Measurements from ENCODE around the gene KCNK6. TPM values are rescaled to one million over a fixed set of nuclear protein-coding genes. Genes with fewer than 3 reads are reported as not detected.

KCNK6 gene
- total and polyA plus RNA-seq, 3 donors from 2014 or later, result 2.3 to 3.5 (median 3.4) TPM

GRCh38 chr19:38285567-38285966 lies 34.1 kb upstream of the KCNK6 start:
- H3K36me3 ChIP-seq (ENCODE audit: low read depth, missing control alignments), result no peaks in the 10 kb centered on the region
- no peaks in the 10 kb centered on the region for H3K27me3 ChIP-seq
- H3K4me1 ChIP-seq, result no peaks in the 10 kb centered on the region
- WGBS, 2 donors, result 93 to 94% methylated on average over 5 of the region's 5 CpGs
- no peaks in the 10 kb centered on the region for H3K9me3 ChIP-seq
- no peak overlapping the region for H3K27ac ChIP-seq
- TF ChIP-seq CTCF (IDR thresholded peaks at IDR 0.05) (no peak), POLR2A (IDR thresholded peaks at IDR 0.05) (no peak)
- no peak for DNase-seq
- intact Hi-C loops (cut with DNase I; ENCODE audit: low total_unique reads), result no loop called here
- no peak overlapping the region for H3K4me3 ChIP-seq

DNA sequence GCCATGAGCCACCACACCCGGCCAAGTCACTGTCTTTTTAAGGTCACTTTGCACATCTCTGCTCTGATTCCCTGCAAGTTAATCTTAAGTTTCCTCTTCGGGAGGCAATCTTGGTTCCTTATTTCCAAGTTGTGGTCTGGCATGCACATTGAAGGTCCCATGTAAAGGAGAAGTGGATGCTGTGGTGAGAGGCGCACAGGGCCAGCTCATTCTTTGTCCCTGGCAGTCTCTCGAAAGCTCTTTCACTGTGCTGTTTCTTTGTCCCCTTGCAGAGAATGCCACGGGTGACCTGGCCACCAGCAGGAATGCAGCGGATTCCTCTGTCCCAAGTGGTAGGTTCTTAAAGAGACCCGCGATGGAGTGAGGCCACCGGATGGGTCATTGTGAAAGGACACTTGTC lies 32.0 kb upstream of the KCNK6 start:
- Histone ChIP-seq H3K4me3 (no peak overlapping the region), H3K27me3 (no peaks in the 10 kb centered on the region), H3K9me3 (no peaks in the 10 kb centered on the region), H3K4me1 (no peaks in the 10 kb centered on the region), H3K36me3 (ENCODE audit: low read depth, missing control alignments) (no peaks in the 10 kb centered on the region), H3K27ac (no peak overlapping the region)
- no peak for DNase-seq
- WGBS, 2 donors, result 89% methylated on average over 9 of the region's 9 CpGs
- intact Hi-C loops (cut with DNase I; ENCODE audit: low total_unique reads), result no loop called here
- TF ChIP-seq CTCF (IDR thresholded peaks at IDR 0.05) (no peak), POLR2A (IDR thresholded peaks at IDR 0.05) (no peak)

DNA sequence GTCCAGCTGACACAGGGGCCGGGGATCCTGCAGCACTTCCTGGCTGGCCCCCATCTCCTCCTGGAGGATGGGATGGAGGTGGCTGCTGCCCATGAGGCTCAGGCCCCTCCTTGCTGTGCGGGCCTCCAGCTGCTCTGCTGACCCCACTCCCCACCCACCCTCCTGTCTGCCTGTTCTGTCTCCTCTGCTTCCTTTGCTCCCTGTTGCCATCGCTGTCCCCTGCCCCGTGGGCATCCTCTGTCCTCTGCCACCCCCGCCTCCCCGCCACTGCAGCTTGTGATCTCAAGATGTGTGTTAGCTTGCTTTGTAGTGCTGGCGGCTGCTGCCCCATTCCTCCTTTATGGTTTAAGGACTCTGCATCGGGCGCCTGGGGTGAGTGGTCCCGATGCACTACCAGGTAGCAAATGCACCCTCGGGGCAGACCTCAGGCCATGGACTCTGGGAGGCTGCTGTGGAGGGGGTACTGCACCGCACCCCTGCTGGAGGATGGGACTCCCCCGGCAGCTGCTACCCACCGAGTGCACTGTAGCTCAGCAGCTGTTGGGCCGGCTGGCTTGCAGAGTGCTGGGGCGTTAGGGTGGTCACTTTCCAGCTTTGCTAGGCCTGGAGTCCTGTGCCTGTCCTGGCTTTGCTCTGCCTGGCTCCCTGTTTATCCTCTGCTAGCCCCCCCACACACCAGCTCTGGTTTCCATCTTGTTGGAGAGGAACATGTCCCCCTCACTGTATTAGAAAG lies 31.4 kb upstream of the KCNK6 start:
- no peaks in the 10 kb centered on the region for H3K27me3 ChIP-seq
- 85 to 91% methylated on average over 16 of the region's 16 CpGs for WGBS, 2 donors

DNA sequence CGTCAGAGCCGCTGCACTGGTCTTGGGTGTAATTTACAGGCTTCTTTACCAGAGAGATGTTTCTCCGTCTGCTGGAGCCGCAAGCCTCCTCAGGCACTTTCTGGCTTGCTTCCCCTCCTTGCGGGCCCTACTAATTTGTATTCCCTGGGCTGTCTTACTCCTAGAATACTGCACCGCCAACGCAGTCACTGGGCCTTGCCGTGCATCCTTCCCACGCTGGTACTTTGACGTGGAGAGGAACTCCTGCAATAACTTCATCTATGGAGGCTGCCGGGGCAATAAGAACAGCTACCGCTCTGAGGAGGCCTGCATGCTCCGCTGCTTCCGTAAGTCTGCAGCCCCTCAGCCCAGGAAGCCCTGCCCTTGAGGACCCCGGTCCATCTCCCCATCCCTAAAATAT lies 29.7 kb upstream of the KCNK6 start:
- Histone ChIP-seq H3K27ac (no peak overlapping the region), H3K36me3 (ENCODE audit: low read depth, missing control alignments) (no peaks in the 10 kb centered on the region), H3K4me3 (no peak overlapping the region), H3K9me3 (no peaks in the 10 kb centered on the region), H3K4me1 (no peaks in the 10 kb centered on the region), H3K27me3 (no peaks in the 10 kb centered on the region)
- DNase-seq, result no peak
- 93 to 95% methylated on average over 15 of the region's 15 CpGs for WGBS, 2 donors
- intact Hi-C loops (cut with DNase I; ENCODE audit: low total_unique reads), result no loop called here
- TF ChIP-seq POLR2A (IDR thresholded peaks at IDR 0.05), result no peak
- TF ChIP-seq CTCF (IDR thresholded peaks at IDR 0.05), result no peak

More for the DNA sequence above, 31.4 kb upstream of the KCNK6 start:
- no peaks in the 10 kb centered on the region for H3K9me3 ChIP-seq
- no peaks in the 10 kb centered on the region for H3K36me3 ChIP-seq (ENCODE audit: low read depth, missing control alignments)
- TF ChIP-seq POLR2A (IDR thresholded peaks at IDR 0.05) (no peak), CTCF (IDR thresholded peaks at IDR 0.05) (no peak)
- H3K4me1 ChIP-seq, result no peaks in the 10 kb centered on the region
- no peak overlapping the region for H3K4me3 ChIP-seq
- DNase-seq, result no peak
- intact Hi-C loops (cut with DNase I; ENCODE audit: low total_unique reads), result no loop called here
- no peak overlapping the region for H3K27ac ChIP-seq

DNA sequence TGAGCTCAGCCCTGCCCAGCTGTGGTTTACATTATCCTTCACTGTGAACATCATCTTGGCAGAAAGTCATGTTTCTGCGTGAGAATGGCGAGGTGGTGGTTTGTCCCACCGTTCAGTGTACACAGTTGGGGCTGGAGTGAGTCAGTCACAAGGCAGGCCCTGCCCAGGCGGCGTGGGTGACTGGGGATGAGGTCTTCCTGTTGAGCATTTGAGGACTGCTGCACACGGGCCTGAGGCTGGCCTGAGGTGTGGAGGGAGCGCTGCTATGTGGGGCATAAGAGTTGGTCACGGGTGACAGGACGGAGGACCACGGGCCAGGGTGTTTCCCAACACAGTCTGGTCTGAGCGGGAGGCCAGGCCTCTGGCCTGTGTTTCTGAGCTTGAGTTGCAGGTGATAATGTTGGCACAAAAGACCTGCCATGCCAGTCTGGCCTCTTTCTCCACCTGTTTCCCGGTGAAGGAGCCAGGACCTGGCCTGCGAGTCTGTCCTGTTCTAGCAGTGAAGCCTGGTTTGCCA lies 29.0 kb upstream of the KCNK6 start:
- DNase-seq, result no peak
- Histone ChIP-seq H3K36me3 (ENCODE audit: low read depth, missing control alignments) (no peaks in the 10 kb centered on the region), H3K9me3 (no peaks in the 10 kb centered on the region), H3K4me1 (no peaks in the 10 kb centered on the region), H3K27me3 (no peaks in the 10 kb centered on the region), H3K27ac (no peak overlapping the region), H3K4me3 (no peak overlapping the region)
- no peak for TF ChIP-seq CTCF (IDR thresholded peaks at IDR 0.05)
- no peak for TF ChIP-seq POLR2A (IDR thresholded peaks at IDR 0.05)
- intact Hi-C loops (cut with DNase I; ENCODE audit: low total_unique reads), result no loop called here
- WGBS, 2 donors, result 93 to 94% methylated on average over 9 to 13 of the region's 13 CpGs
